NCI-H146 treated with DMSO at 0.1 percent for 48 hours (cell line): ENCODE measurements around the gene CADPS.

Experiments used
- DNase-seq: peaks from one replicate; lab custom pipeline; 2025; ENCODE audit not compliant: unreplicated experiment; lab: John Stamatoyannopoulos, UW

CADPS gene

GRCh38 chr3:62874711-62875557 is at the start of gene CADPS:
Gene CADPS (minus strand): TSS chr3:62875416. CDS start chr3:62875029, 387 bp downstream.
- DNase-seq, result peak; percentile 64

- DNase-seq, result no peak
Observed at GRCh38 chr3:62923066-62923465, 47.9 kb upstream of the CADPS start.

- DNase-seq, result no peak
Observed at GRCh38 chr3:62922326-62922725, 47.1 kb upstream of the CADPS start.

- DNase-seq, result no peak
Observed at GRCh38 chr3:62920466-62920784, 45.2 kb upstream of the CADPS start.

GRCh38 chr3:62919784-62920465 is 44.7 kb upstream of the CADPS start:
- DNase-seq, result no peak

GRCh38 chr3:62918777-62919176 is 43.6 kb upstream of the CADPS start:
- DNase-seq, result no peak

GRCh38 chr3:62918131-62918530 is 42.9 kb upstream of the CADPS start:
- DNase-seq, result no peak

- DNase-seq, result no peak
Observed at GRCh38 chr3:62911526-62911925, 36.3 kb upstream of the CADPS start.

- DNase-seq, result no peak
Observed at GRCh38 chr3:62905331-62905730, 30.1 kb upstream of the CADPS start.

GRCh38 chr3:62898530-62899496 is 23.6 kb upstream of the CADPS start:
- no peak for DNase-seq

GRCh38 chr3:62895901-62896300 is 20.7 kb upstream of the CADPS start:
- no peak for DNase-seq

GRCh38 chr3:62892951-62893350 is 17.7 kb upstream of the CADPS start:
- DNase-seq, result no peak

GRCh38 chr3:62892045-62892444 is 16.8 kb upstream of the CADPS start:
- DNase-seq, result no peak

- no peak for DNase-seq
Observed at GRCh38 chr3:62888778-62889177, 13.6 kb upstream of the CADPS start.

- DNase-seq, result peak; percentile 21
Observed at GRCh38 chr3:62888180-62888579, 13.0 kb upstream of the CADPS start.

- DNase-seq, result no peak
Observed at GRCh38 chr3:62885136-62885535, 9.9 kb upstream of the CADPS start.

GRCh38 chr3:62884096-62884870 is 9.1 kb upstream of the CADPS start:
- peak; percentile 45 for DNase-seq

GRCh38 chr3:62882676-62883200 is 7.5 kb upstream of the CADPS start:
- DNase-seq, result no peak

GRCh38 chr3:62876064-62876463 is 848 bp upstream of the CADPS start:
- DNase-seq, result peak; percentile 30

- peak; percentile 64 for DNase-seq
Observed at GRCh38 chr3:62875558-62876002, 364 bp upstream of the CADPS start.
